Measurements from ENCODE around the gene TBXA2R. TPM values are rescaled to one million over a fixed set of nuclear protein-coding genes. Genes with fewer than 3 reads are reported as not detected.

The TBXA2R gene
- total RNA-seq, 2 donors from 2014 or later = 0.32 to 0.37 TPM

Other genes with a start within 250 kb of the TBXA2R start
- 10 to 100 TPM; 16.7 to 18.1 TPM for gene NFIC, start 240.3 kb downstream of the TBXA2R start, total RNA-seq
- 1 to 10 TPM in 1 of 2 donors, not detected in 1; 1.6 TPM for gene SMIM24, start 126.3 kb downstream of the TBXA2R start, total RNA-seq
- not detected for gene SMIM44, start 123.4 kb downstream of the TBXA2R start, total RNA-seq
- gene DOHH, start 106.2 kb downstream of the TBXA2R start, total RNA-seq = 10 to 100 TPM; 11.1 to 22.2 TPM
- gene FZR1, start 100.6 kb downstream of the TBXA2R start, total RNA-seq = 10 to 100 TPM; 51.5 to 64.3 TPM
- gene TEKTIP1, start 67.7 kb downstream of the TBXA2R start, total RNA-seq = 1 to 10 TPM; 2.1 to 4.0 TPM
- gene MFSD12, start 49.3 kb downstream of the TBXA2R start, total RNA-seq = 10 to 100 TPM; 38.3 to 64.1 TPM
- 10 to 100 TPM; 40.0 to 52.3 TPM for gene HMG20B, start 33.9 kb downstream of the TBXA2R start, total RNA-seq
- under 1 TPM; 0.32 to 0.42 TPM for gene GIPC3, start 21.4 kb downstream of the TBXA2R start, total RNA-seq
- 10 to 100 TPM; 22.9 to 31.8 TPM for gene CACTIN, start 19.9 kb upstream of the TBXA2R start, total RNA-seq
- gene PIP5K1C, start 93.6 kb upstream of the TBXA2R start, total RNA-seq = 10 to 100 TPM; 16.1 to 26.2 TPM
- 1 to 10 TPM; 1.5 to 8.6 TPM for gene TJP3, start 101.5 kb upstream of the TBXA2R start, total RNA-seq
- 10 to 100 TPM; 49.3 to 75.0 TPM for gene APBA3, start 154.8 kb upstream of the TBXA2R start, total RNA-seq
- 10 to 100 TPM; 25.5 to 57.2 TPM for gene MRPL54, start 155.8 kb upstream of the TBXA2R start, total RNA-seq
- not detected for gene RAX2, start 165.4 kb upstream of the TBXA2R start, total RNA-seq
- 10 to 100 TPM; 14.8 to 17.1 TPM for gene MATK, start 179.5 kb upstream of the TBXA2R start, total RNA-seq

Measured in activated T-helper 17 cell treated with anti-CD3 and anti-CD28 coated beads, Interleukin-2, amount 50 U/mL, for 72 hours (primary cell).